GM18499 (cell line): ENCODE data around the gene IMPA2.

ENCODE experiments used
- ATAC-seq: cut with Tn5 transposase; IDR thresholded peaks from one replicate; pipeline ENCODE4 v1.9.1; 2021; ENCODE audit warnings: moderate number of reproducible peaks; ENCODE audit not compliant: insufficient read depth, unreplicated experiment

Gene IMPA2

DNA sequence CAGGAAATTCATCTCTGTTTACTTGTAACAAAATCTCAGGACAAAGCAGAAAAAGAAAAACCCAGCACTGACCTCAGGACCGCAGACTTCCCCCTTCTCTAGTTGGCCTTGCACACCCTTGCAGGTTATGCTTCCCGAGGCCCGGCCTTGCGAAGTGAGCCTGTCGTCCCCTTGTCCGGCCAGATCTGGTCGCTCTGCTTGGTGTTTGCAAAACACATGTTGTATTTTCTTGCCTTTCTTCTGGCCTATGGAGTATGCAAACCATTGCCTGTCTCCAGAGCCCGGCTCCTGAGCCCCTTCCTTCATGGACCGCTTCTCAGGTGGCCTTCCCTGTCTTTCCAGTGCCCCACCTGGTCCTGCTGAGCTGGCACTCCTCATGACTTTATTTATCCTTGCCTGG lies 4.8 kb downstream of the IMPA2 start:
- ATAC-seq, result no peak

DNA sequence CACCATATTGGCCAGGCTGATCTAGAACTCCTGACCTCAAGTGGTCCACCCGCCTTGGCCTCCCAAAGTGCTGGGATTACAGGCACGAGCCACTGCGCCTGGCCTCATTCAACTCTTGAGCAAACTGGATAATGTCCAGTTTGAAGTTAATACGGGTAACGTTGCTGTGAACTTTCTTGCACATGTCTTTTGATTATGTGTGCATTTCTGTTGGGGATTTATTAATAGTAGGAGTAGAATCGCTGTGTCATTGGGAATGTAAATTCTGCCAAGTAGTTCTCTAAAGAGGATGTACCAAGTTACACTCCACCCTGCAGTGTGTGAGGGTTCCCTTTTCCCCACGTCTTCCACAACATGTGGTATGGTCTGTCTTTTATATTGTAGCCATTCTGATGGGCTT lies 6.2 kb downstream of the IMPA2 start:
- no peak for ATAC-seq

DNA sequence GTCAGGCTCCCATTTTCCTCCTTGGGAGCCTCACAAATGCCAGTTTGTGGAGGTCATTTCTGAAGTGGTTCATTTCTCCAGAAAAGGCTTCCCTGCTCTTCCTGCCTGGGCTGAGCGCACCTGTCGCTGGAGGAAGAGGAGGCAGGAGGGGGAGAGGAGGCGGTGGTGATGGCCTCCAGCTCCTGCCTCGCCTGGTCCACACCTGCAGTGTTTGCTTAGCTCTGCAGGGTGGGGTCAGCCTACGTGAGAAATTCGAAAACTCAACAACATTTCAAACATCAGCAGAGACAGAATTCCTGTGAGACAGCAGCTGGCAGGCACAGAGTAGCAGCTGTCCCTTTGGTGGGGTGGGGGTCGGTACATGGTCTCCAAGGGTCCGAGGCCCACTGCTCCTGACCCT lies 7.9 kb downstream of the IMPA2 start:
- ATAC-seq, result no peak

DNA sequence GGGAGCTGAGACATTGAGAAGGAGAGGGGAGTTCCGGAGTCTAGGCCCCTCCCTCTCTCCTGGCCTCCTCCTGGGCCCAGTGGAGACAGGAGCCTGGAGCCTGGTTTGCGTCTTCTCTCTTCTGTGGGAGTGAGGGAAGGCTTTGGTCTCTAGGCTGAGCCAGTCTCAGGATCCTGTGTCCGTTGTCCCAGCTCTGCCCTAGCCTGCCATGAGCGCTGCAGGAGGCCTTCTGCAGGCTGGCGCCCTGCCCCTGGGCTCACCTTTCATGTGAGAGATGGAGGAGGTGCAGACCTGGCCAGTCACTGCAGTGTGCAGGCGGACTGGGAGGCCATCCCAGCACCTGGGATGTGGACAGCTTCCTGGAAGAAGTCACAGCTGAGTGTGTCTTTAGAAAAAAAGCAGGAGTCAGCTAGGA lies 8.7 kb downstream of the IMPA2 start:
- ATAC-seq, result no peak

DNA sequence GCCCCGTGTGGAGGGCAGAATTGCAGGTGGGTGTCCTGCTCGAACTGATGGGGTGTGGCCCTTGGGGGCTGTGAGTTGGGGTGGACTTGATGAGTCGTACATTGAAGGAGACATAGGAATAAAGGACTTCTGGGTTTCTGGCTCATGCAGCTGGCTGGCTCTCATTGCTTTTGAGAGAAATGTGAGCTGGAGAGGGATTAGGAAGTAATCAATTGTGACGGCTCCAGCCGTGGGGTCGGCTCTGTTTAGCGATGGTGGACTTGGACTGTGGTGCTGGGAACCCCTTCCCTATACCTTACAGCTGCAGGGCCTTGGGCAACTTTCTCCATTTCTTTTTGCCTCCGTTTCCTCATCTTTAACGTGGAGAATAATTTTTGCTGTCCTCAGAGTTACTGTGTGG lies 9.2 kb downstream of the IMPA2 start:
- ATAC-seq, result no peak

DNA sequence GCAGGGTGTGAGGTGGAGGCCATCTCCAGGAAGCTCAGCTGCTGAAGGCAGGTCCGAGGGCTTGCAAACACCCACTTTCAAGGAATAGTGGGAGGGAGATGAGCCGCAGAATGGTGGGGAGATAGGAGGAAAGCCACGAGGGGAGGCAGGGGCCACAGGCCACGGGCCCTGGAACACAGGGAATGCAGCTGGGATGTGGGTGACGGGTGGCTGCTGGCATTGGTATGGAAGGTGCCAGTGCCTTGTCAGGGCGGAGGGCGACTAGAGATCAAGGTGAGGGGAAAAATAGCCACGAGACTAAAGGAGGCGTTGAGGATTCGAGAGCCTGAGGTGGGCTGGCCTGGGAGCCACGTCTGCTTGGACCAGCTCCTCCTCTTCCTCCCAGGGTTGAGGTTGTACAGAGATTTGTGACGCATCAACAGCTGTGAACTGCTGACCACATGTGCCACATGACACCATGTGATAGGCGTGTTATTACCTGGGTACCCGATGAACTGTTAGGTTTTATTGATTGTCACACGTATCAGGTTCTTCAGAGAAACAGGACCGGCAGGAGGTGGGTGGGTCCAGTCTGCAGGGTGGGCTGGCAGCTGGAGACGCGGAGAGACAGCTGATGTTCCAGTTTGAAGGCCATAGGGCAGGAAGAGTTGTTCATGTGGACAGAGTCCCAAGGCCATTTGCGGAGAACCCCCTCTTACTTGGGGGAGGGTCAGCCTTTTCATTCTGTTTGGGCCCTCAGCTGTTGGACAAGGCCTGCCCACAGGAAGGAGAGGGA lies 9.9 kb downstream of the IMPA2 start:
- no peak for ATAC-seq

DNA sequence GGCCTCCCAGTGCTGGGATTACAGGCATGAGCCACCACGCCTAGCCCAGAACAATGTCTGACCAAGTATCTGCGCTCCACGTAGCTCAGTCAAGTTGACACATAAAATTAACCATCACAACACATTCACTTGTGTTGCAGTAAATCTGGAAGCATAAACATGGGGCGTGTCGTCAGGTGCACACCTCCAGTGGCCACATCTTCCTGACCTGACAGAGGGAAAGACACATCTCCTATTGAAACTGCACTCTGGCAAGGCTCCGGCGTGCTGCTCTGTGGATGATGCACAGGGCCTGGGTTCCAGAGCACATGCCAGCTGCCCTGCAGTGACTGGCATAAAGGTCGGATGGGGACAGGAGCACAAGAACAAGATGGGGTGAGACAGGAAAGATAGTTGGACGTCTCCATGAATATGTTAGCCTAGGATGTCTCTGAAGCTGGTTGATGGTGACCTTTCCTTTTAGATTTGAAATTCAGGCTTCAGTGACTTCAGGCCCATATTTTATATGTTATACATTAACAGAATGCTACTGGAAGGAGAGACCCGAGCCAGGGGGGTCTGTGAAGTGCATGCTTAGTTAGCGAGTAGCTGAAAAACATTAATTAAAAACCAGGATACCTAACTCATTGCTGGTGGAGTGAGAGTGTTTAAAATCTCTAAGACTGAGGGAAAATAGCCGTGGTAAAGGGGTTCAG lies 10.9 kb downstream of the IMPA2 start:
- no peak for ATAC-seq

DNA sequence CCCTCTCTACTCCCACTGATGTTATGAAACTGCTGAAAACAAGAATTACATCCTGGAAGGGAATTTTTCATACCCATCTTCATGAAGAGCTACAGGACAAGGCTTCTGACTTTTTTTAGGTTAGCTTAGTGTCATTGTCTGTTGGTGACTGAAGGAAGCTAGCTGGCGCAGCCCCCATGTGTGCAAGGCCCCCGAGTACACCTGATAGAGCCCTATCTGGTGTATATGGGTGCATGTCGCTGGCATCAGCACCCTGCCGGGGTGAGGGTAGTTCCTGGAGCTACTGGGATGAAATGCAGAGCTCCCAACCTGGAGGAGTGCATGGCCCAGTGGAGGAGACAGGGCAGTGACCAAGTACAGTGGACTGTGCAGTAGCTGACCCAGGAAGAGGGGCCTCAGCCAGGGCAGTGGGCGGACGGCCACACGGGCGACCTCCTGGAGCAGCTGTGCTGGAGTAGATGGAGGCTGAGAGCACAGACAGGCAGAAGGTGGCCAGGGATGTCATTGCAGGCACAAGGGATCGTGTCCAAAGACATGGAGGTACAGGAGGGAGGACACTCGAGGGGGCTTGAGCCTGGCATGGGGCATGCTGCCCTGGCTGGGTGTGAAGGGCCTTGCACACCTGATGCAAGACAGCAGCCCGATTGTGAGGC lies 12.1 kb downstream of the IMPA2 start:
- no peak for ATAC-seq

DNA sequence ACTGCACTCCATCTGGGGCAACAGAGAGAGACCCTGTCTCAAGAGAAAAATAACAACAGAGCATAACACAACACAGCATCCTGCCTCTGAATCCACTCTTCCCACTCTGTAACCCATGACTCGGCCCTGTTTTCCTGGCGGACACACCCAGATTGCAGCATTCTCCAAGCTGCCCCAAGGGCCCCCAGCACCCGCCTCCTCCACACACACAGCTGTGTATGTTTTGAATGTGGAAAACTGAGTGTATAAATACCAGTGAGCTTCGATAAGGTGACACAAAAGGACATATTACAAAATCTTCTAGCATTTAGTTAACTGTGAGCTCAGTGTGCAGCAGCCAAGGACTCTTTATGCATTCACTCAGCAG lies 13.0 kb downstream of the IMPA2 start:
- ATAC-seq, result no peak

DNA sequence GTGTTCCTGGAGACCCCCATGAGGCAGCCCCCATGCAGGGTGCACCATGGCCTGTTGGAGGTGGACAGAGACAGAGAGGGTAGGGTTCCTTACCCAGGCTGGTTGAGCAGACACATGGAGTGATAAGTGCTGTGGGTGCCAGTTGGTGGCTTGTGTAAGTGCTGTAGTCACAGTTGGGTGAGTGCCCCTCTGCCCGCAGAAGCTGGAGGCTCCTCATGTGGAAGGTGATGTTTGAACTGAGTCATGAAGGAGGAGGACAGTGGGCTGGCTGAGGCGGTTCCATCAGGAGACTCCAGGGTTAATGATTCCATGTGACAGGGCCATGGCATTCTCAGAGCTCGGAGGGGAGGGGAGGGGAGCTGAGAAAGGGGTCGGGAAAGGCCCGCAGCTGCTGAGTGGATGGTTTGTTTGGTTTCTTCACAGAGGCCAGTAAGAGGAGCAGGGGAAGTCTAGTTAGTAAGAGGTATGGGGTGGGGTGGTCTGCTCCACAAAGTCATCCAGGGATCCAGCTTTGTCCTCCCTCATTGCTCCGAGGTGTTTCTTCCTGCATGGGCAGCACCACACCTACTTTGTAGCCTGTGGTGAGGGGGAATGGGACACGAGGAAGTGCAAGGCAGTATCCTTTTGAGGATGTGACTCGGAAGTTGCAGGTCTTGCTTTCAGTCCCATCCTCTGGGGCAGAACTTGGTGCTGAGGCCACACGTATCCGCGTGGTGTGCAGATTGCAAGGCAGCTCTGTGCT lies 13.6 kb downstream of the IMPA2 start:
- no peak for ATAC-seq

DNA sequence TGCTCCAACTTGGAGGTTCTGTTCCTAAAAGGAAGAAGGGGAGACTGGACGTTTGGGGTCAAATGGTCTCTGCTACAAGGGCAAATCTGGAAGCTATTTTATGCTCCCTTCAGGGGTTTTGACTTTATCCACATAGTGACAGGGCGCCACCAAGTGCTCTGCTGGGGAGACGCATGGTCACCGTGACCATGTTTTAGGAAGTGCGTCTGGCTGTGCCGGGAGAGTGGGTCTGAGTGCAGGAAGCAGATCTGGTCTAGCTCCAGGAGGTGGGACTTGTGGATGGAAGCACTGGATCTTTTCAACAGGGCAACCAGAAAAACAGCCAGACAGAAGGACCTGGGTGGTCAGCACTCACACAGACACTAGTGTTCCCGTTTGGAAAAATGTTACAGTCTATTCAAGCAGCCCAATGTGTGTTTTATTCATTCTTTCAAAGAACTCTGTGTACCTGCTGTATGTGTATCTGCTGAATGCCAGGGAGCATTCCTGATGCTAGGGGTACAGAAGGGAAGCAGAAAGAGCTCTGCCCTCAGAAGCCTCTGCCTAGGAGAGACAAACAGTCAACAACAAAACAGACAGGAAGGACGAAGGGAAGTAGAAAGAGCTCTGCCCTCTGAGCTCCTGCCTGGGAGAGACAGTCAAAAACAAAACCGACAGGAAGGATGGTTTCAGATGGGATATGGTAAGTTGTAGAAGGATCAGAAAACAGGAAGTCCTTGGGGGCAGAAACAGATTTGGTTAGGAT lies 14.3 kb downstream of the IMPA2 start:
- peak; percentile 60 for ATAC-seq

DNA sequence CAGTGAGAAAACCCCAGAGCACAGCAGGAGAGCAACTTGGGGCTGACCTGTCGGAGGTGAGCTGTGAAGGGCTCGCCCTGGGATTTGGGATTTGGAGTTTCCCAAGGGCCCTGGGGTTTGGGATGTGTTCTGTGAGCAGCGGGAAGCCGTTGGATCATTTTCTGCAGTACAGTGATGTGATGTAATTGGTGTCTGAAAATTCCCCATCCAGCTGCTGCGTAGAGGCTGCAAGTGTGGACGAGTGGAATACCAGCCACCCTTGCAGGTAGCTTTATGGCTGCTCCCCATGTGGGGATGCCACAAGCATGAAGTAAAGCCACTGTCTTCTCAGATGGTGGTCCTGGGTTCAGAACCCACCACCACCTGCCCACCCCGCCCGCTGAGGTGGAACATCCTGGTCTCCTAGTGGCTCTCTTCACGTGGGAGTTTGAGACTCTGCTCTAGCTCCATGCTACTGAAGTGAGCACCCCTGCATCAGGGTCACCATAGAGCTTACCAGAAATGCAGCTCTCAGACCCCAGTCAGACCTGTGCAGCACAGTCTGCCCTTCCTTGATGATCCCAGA lies 15.0 kb downstream of the IMPA2 start:
- ATAC-seq, result no peak

DNA sequence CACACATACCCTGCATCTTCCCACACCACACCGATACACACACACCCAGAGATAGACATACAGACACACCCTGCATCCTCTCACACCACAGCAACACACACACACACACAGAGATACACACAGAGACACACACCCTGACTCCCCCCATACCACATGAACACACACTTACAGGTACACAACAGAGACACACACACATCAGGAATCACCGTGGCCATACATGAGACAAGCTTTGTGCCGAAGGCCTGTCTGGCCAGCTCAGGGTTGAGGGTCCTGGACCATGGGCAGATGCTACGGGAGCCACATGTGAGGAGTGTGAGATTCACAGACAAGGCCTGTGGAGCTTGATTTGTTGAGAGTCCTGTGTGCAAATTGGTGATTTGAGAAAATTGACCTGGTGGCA lies 15.6 kb downstream of the IMPA2 start:
- ATAC-seq, result no peak

DNA sequence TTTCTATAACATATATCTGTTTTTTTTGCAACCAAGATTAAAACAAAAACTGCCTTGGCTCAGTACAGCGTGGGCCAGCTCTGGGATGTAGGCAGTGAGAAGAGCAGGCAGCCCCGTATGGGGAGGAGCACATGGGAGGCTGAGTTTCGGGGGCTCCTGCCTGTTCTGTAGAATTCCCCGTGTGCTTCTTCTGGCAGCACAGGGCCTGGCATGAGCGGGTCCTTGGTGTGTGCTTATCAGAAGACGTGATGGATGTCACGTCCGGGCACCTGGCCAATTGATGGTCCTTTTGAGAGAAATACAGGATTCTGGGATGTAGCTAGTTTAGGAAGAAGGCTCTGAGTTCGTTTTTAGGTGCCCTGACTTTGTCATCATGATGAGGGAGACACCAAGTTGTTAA lies 16.2 kb downstream of the IMPA2 start:
- no peak for ATAC-seq

DNA sequence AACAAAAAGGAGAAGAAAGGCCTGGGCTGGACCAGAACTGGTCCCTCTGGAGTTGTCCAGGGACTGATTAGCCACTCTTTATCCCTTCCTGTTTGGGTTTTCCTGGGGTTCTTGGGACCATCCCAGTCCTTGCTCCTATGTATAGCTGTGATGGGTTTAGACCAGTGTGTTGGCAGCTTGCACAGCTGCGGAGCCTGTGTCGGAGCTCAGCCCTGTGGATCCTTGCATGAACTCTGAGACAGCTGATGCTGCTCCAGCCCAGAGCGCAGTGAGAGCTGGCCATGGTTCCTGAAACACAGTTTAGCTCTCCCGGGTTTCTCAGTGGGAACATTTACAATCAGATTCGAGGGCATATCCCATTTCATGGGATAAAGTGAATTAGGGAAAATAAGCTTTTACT lies 16.9 kb downstream of the IMPA2 start:
- ATAC-seq, result no peak

DNA sequence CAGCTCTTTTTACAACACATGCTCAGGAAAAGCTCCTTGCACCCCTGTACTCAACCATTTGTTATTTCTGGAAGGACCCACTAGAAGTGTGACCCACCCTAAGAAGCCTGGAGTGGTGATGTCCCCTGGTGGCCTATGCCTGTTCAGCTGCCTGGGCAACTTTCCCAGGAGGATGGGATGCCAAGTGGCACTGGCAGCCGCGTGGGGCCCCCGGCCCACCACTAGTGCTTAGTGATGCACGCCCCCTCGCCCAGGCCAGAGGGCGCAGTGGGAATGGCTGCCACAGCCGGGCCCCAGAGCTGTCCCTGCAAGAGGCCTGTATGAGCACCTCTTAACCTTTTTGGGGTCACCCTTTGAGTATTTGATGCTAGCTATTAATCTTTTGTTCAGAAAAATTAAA lies 18.1 kb downstream of the IMPA2 start:
- ATAC-seq, result no peak

DNA sequence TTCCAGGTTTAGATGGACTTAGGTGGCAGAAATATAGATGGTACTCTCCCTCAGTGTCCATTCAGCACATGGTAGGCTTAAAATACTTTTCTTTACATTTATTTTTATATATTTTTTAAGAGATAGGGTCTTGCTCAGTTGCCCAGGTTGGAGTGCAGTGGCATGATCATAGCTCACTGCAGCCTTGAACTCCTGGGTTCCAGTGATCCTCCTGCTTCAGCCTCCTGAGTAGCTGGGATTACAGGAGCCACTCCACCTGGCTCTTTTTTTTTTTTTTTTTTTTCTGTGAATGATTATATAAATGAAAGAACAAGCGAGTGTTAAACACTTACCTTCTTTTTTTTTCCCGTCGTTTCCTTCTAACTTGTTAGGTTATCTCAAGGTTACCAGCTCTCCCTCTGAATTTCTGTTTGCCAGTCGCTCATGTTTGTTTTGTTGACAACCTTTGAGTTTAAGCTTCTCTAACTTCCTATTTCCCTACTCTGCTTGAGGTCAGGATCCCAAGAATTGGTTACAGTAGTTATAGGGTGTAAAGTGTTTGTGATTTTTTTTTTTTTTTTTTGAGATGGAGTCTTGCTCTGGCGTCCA lies 18.9 kb downstream of the IMPA2 start:
- no peak for ATAC-seq

DNA sequence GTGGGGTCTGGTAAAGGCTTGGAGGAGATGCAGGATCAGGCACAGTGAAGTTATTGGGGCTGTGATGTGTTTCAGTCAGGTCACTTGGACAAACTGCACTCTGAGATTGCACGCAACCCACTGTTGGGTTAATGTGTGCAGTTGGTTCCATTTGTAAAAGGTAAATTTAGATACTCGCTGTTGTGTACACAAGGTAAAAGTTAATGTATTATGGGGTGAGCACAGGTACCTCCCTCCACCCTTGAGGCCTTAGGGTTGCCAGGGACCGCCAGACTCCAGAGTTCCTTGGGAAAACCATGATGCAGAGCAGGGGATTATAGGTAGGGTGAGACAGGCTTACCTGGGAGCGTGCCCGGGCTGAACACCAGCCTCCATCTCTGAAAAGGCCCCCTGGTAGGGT lies 20.1 kb downstream of the IMPA2 start:
- ATAC-seq, result no peak

DNA sequence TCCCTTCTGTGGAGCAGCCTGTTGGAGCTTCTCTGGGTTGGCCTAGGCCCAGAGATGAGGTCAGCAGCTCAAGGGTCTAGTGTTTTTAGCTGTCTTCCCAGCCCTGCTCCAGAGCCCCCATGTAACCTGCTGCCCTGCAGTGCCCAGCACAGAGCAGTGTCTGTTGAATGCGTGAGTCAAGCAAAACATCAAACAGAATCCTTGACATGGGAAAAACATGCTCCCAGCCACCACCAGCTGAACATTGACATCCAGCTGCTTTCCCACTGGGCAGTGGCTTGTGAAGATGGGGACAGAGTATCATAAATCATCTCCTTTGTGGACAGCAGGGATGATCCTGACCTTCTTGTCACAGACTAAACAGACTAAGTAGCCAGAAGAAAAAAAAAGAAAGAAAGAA lies 22.6 kb downstream of the IMPA2 start:
- no peak for ATAC-seq
